Common myeloid progenitor, CD34-positive (primary cell): ENCODE results near the gene NCS1.
A peak's percentile ranks its signal among the peaks of the same experiment; 100 is the strongest.

Experiments used
- CTCF ChIA-PET: fragments of 350-600 bp; sonication (Branson Sonifier 250); formaldehyde crosslinking; loops from one replicate; lab custom pipeline; 2021; ENCODE audit warnings: antibody characterized with exemption; lab: Charles Lee
- POLR2A ChIA-PET: fragments of 350-600 bp; sonication (Branson Sonifier 250); formaldehyde crosslinking; loops from one replicate; lab custom pipeline; 2021; ENCODE audit warnings: antibody characterized with exemption; lab: Charles Lee
- DNase-seq, 3 donors: peaks; one replicate each; pipeline versions ENCODE4 v3.0.0 to v3.0.0-alpha.2; 2013
- H3K27ac ChIP-seq, 2 experiments: 1 replicate in 1 of 2; 2 replicates in 1 of 2; pipeline ENCODE4 v1.7.0; 2013; ENCODE audit warnings: inconsistent platforms in 2 of 2, low read length in 2 of 2, mild to moderate bottlenecking in 2 of 2, low read depth in 1 of 2, moderate library complexity in 1 of 2; ENCODE audit not compliant: severe bottlenecking in 2 of 2, insufficient read depth in 1 of 2, poor library complexity in 1 of 2
- H3K27me3 ChIP-seq, 5 experiments: replicated peaks in 2 of 5; 1 replicate in 3 of 5; 2 replicates in 2 of 5; pipeline versions ENCODE4 v1.6.1 to v1.7.0; 2013; ENCODE audit warnings: low read length in 4 of 5, mild to moderate bottlenecking in 2 of 5, moderate library complexity in 2 of 5, inconsistent platforms in 1 of 5; ENCODE audit not compliant: insufficient read depth in 5 of 5, control insufficient read depth in 4 of 5
- H3K36me3 ChIP-seq, 4 experiments: 1 replicate in 2 of 4; 2 replicates in 2 of 4; pipeline versions ENCODE4 v1.6.1 to v1.7.0; 2013; ENCODE audit warnings: low read length in 3 of 4, control low read depth in 1 of 4, mild to moderate bottlenecking in 1 of 4; ENCODE audit not compliant: control insufficient read depth in 4 of 4, insufficient read depth in 4 of 4
- H3K4me1 ChIP-seq, 4 experiments: 1 replicate in 3 of 4; 2 replicates in 1 of 4; pipeline versions ENCODE4 v1.6.1 to v1.7.1; 2013; ENCODE audit warnings: low read length in 3 of 4, mild to moderate bottlenecking in 3 of 4, control low read depth in 1 of 4, inconsistent platforms in 1 of 4, moderate library complexity in 1 of 4; ENCODE audit not compliant: control insufficient read depth in 4 of 4, insufficient read depth in 4 of 4; ENCODE audit errors: control extremely low read depth in 1 of 4
- H3K4me3 ChIP-seq, 7 experiments: 1 replicate in 4 of 7; 2 replicates in 3 of 7; pipeline versions ENCODE4 v1.5.1 to v1.7.0; 2013; ENCODE audit warnings: mild to moderate bottlenecking in 7 of 7, low read length in 6 of 7, moderate library complexity in 6 of 7, inconsistent platforms in 2 of 7, low read depth in 2 of 7, control low read depth in 1 of 7; ENCODE audit not compliant: insufficient read depth in 4 of 7, control insufficient read depth in 1 of 7; ENCODE audit errors: extremely low read depth in 1 of 7
- H3K9me3 ChIP-seq, 5 experiments: 1 replicate in 4 of 5; 2 replicates in 1 of 5; pipeline versions ENCODE4 v1.6.1 to v1.7.1; 2013; ENCODE audit warnings: low read length in 4 of 5, mild to moderate bottlenecking in 2 of 5, inconsistent platforms in 1 of 5, low read depth in 1 of 5, moderate library complexity in 1 of 5; ENCODE audit not compliant: control insufficient read depth in 4 of 5, insufficient read depth in 2 of 5; ENCODE audit errors: control extremely low read depth in 1 of 5
- WGBS: methylation state at CpG from one replicate; pipeline ENCODE4 v1.1.5; 2013; ENCODE audit not compliant: insufficient coverage; 5-methylcytosine and 5-hydroxymethylcytosine counted together

Gene NCS1

DNA sequence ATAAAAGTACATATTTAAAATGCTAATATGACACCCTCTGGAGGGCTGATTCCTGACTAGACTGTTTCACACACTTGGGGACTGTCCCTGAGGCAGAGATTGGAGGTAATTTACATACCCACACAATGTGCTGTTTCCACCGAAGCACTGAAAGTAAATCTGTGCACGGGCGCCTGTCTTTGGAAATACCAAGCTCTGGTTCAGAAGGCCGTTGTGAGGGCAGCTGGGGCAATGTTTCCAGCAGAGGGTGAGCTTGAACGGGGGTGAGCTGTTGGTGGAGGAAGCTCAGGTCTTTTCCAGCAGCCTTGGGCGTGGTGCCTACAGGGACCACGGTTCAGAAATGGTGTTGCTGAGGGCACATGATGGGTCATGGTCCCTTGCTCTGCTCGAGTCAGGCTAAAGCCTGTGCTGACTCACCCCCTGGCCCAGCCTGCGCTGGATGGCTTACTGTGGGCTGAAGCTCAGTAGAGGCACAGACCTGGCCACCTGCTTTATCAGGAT lies 67.6 kb downstream of the NCS1 start:
- 69% methylated on average over 6 of the region's 9 CpGs for WGBS
- Histone ChIP-seq H3K27me3 (peaks cover 0 to 1% (median 0%) of the 10 kb centered on the region in 5 experiments), H3K4me1 (peaks cover 0 to 18% (median 9%) of the 10 kb centered on the region in 4 experiments), H3K36me3 (no peaks in the 10 kb centered on the region), H3K4me3 (no peak overlapping the region), H3K9me3 (no peaks in the 10 kb centered on the region), H3K27ac (no peak overlapping the region)
- POLR2A ChIA-PET: no interaction called here
- CTCF ChIA-PET: interaction anchor here (2.2 to 5.7 kb wide), 3 partner anchors 10 to 134 kb away, joined by 7 to 61 read pairs (median 9); no protein-coding TSS in a partner anchor
- no peak for DNase-seq

DNA sequence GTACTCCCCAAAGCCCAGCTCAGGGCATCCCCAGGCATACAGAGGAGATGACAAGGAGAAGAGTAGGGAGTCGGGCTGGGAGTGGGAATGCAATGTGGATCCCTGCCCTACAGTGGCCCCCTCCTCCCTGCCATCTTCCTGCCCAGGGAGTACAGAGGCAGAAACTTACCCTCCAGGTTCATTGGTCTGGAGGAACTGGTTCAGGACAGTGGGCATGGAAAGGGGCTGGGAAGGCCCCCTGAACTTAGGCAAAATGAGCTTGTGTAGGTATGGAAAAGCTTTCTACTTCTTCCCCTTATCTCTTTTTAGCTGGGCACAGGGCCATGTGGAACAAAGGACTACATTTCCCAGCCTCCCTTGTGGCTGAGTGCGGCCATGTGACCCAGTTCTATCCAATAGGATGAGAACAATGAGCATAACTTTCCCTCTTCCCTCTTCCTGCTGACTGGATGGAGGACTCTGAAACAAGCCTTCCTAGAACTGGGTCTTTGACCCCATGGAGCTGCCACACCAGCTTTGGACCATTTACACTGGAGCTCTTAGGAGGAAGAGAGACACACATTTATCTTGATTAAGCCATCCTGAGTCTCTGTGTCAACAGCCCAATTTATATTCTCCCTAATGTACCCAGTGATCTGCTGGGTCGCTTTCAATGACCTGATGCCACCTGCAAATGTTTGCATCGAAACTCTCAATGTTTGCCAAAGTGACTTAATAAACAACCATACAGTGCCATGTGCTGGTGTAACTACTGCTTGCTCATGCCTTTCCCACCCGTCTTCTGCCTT lies 68.4 kb downstream of the NCS1 start:
- H3K9me3 ChIP-seq: no peaks in the 10 kb centered on the region
- H3K4me3 ChIP-seq: peak overlapping the region in 2 of 7 experiments; percentile 9 to 30
- 94% methylated on average over 4 of the region's 5 CpGs for WGBS
- CTCF ChIA-PET: interaction anchor here (1.4 to 5.7 kb wide), 6 partner anchors 11 to 136 kb away, joined by 3 to 61 read pairs (median 7); no protein-coding TSS in a partner anchor
- peaks cover 0 to 1% (median 0%) of the 10 kb centered on the region in 5 experiments for H3K27me3 ChIP-seq
- H3K4me1 ChIP-seq: peaks cover 0 to 18% (median 9%) of the 10 kb centered on the region in 4 experiments
- POLR2A ChIA-PET: no interaction called here
- no peak overlapping the region for H3K27ac ChIP-seq
- DNase-seq: peak; percentile 47 to 54 (median 48)
- no peaks in the 10 kb centered on the region for H3K36me3 ChIP-seq

DNA sequence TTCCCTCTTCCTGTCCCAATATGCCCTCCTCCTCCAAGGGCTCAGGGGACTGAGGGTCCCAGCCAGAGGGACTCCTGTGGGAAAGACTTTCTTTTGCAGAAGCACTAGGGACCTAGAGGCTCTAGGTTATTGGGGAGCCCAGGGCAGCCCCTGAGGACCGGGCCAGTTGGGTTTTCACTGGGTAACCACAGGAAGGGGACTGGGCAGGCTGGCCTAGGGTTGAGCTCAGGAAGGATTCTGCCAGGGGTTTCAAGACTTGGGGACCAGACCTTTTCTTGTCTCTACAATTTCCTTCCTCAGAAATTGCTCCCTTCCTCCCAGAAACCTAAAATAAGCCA lies 69.0 kb downstream of the NCS1 start:
- ChIA-PET POLR2A (no interaction called here), CTCF (interaction anchor here (1.0 to 3.0 kb wide), 7 partner anchors 9 to 137 kb away, joined by 3 to 10 read pairs (median 7); no protein-coding TSS in a partner anchor)
- H3K27me3 ChIP-seq: peaks cover 0 to 1% (median 0%) of the 10 kb centered on the region in 5 experiments
- no peak overlapping the region for H3K27ac ChIP-seq
- DNase-seq: no peak
- no peaks in the 10 kb centered on the region for H3K9me3 ChIP-seq
- peaks cover 0 to 14% (median 8%) of the 10 kb centered on the region in 4 experiments for H3K4me1 ChIP-seq
- H3K36me3 ChIP-seq: no peaks in the 10 kb centered on the region
- no peak overlapping the region for H3K4me3 ChIP-seq
- no CpG with 5 or more reads among the region's 1 CpG for WGBS

DNA sequence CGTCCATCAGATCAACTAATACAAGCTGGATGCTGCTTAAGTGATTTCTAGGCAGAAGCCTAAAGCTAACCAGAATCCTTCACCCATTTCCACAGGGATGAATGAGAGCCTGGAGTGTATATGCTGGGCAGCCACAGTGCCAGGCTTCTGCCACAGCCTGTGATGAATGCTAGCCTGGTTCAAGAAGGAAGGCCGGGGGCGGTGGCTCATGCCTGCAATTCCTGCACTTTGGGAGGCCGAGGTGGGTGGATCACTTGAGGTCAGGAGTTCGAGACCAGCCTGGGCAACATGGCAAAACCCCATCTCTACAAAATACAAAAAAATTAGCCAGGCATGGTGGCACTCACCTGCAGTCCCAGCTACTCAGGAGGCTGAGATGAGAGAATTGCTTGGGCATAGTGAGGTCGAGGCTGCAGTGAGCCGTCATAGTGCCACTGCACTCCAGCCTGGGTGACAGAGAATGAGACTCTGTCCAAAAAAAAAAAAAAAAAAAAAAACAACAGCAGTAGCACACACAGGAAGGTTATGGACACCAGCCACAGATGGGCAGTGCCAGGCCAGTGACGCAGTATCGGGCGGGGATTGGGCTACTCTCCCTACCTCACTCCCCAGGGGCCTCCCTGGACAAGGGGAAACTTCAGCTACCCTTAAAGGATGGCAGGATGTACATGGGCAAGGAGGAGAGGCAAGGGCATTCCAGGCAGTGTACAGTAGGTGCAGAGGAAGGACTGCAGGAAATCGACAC lies 70.2 kb downstream of the NCS1 start:
- Histone ChIP-seq H3K27me3 (peaks cover 0 to 1% (median 0%) of the 10 kb centered on the region in 5 experiments), H3K4me3 (no peak overlapping the region), H3K4me1 (peaks cover 0 to 12% (median 7%) of the 10 kb centered on the region in 4 experiments), H3K27ac (no peak overlapping the region), H3K36me3 (no peaks in the 10 kb centered on the region), H3K9me3 (no peaks in the 10 kb centered on the region)
- ChIA-PET POLR2A (no interaction called here), CTCF (interaction anchor here (0.6 to 3.0 kb wide), 11 partner anchors 10 to 138 kb away, joined by 3 to 10 read pairs (median 3); no protein-coding TSS in a partner anchor)
- DNase-seq: no peak
- WGBS: 90% methylated on average over 6 of the region's 11 CpGs

DNA sequence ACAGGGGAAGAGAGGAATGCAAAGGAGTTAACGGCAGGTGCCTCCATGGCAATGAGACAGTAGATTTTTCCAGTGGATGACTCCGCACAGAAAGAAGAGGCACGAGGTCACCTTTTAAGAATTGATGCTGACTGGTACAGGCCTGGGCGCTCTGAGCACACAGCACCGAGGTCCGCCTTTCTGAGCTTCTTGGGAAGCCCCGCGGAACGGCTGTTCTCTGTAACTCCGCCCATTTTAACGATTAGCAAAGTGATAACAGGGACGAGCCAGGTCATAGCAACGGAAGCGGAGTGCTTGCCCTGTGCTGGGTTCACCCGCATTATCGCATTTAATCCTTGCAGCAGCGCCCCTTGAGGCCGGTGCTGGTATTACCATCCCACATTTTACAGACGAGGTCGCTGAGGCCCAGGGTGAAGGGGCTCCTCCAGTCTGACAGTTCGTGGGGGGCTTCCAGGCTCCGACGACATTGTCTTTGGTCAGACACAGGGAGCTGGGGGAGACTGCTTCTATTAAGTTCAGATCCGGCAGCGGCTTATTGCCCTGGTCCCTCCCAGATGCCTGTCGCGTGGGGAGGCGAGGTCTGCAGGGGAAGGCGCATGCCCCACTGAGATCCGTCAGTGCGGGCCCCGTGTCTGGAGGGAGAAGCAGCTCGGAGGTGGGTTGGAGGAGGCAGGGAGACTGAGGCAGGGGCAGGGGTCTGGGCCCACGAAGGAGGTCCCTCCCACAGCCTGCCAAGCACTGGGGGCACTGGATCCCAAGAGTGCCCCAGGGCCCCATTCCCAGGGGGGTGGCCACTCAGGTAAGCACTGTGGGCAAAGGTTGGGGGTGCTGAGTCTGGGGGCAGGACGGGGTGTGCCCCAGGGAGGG lies 71.0 kb downstream of the NCS1 start:
- Histone ChIP-seq H3K4me1 (peaks cover 0 to 12% (median 7%) of the 10 kb centered on the region in 4 experiments), H3K4me3 (peak overlapping the region in 2 of 7 experiments; percentile 5 to 11), H3K36me3 (no peaks in the 10 kb centered on the region), H3K27ac (no peak overlapping the region), H3K9me3 (no peaks in the 10 kb centered on the region), H3K27me3 (peaks cover 0 to 1% (median 0%) of the 10 kb centered on the region in 5 experiments)
- DNase-seq: peak; percentile 44 to 68 (median 64)
- ChIA-PET POLR2A (no interaction called here), CTCF (interaction anchor here (0.6 to 3.0 kb wide), 9 partner anchors 8 to 136 kb away, joined by 3 to 10 read pairs (median 3); no protein-coding TSS in a partner anchor)
- WGBS: 30% methylated on average over 28 of the region's 35 CpGs

DNA sequence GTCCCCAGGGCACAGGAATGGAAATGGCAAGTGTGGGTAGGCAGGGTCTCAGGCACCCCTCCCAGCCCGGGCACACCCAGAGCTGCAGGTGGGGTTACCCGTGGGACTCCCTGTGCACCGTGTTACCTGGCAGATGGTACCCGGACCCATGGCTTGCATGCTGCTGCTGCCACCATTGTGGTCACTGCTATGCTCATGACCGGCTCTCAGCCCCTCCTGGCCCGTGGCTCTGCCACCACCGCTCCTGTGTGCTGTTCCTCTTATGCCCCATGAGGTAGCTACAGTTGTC lies 71.6 kb downstream of the NCS1 start:
- H3K4me3 ChIP-seq: no peak overlapping the region
- no peaks in the 10 kb centered on the region for H3K36me3 ChIP-seq
- no peak overlapping the region for H3K27ac ChIP-seq
- 96% methylated on average over 7 of the region's 7 CpGs for WGBS
- H3K4me1 ChIP-seq: peaks cover 0 to 12% (median 7%) of the 10 kb centered on the region in 4 experiments
- ChIA-PET POLR2A (no interaction called here), CTCF (interaction anchor here (1.0 to 3.0 kb wide), 5 partner anchors 8 to 28 kb away, joined by 3 to 10 read pairs (median 5); no protein-coding TSS in a partner anchor)
- DNase-seq: no peak
- H3K9me3 ChIP-seq: no peaks in the 10 kb centered on the region
- peaks cover 0 to 1% (median 0%) of the 10 kb centered on the region in 5 experiments for H3K27me3 ChIP-seq
